NCI-H446 (cell line): ENCODE measurements around the gene NSDHL.
"Not testable (repeated sequence)": the region's sequence is repeated elsewhere in the genome, so short reads cannot be mapped to it uniquely, and the experiment has no call there.

Source experiments
- DNase-seq, 2 experiments: peaks; one replicate each; lab custom pipeline; 2025; lab: John Stamatoyannopoulos, UW

Gene NSDHL

DNA sequence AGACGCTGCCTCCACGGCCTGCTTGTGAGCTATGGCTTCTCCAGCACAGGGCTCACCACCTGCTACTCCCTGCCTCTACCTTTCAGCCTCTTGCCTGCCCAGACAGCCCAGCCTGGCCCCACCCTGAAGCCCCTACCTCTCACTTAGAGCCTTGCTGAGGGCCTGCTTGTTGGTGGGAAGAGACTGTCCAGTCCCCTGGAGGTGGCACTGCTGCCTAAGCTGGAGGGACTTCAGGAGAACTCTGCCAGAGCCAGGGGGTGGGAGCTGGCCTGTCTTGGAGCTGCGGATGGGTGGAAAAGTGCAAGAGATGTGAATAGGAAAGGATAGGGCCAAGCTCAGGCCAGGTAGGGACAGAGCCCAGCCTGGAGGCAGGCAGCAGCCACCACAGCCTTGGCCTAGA, 64.3 kb downstream of the NSDHL start:
- no peak for DNase-seq

DNA sequence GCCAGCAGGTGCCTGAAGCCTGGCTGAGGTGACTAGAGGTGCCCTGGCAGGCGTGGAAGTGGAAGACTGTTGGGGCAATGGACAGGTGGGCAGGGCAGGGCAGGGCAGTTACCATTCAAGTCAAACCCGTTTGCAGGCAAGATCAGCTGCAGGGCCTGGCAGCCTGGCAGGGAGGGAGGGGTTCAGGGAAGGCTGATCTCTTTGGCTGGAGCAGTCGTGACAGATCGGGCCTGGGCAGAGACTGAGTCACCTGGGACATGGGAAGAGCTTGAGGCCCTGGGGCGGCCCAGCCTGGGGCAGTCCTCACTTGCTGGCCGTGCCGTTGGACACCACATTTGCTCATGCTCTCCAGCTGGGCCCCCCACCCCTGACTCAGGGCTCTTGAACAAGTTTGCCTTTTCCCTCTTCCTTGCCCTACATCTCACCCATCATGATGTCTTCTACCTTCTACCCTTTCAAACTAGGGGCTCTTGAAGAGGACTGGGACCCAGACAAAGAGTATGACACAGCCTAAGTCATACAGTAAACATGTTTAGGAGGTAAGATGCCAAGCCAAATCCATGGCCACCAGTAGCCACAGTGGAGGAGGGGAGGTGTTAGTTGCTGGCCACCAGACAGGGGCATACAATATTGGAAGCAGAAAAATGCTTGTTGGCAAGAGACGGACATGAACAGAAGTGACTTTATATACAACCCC, 65.0 kb downstream of the NSDHL start:
- DNase-seq, result no peak

DNA sequence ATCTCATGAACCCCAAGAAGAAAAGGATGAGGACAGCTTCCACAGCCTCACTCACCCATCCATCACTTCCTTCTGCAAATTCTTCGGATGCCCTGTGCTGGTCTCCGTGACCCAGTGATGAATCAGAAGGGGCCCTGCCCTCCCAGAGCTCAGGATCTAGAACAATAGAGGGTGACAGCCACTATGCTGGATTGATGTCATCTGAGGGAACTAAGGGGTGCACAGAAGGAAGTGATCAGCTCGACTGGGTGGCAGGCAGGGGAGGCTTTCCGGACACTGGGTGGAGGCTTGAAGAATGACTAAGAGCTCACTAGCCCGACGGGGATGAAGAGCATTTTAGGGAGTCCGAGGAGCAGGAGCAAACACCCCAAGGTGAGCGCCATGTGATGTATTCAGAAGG, 65.6 kb downstream of the NSDHL start:
- DNase-seq, result no peak

DNA sequence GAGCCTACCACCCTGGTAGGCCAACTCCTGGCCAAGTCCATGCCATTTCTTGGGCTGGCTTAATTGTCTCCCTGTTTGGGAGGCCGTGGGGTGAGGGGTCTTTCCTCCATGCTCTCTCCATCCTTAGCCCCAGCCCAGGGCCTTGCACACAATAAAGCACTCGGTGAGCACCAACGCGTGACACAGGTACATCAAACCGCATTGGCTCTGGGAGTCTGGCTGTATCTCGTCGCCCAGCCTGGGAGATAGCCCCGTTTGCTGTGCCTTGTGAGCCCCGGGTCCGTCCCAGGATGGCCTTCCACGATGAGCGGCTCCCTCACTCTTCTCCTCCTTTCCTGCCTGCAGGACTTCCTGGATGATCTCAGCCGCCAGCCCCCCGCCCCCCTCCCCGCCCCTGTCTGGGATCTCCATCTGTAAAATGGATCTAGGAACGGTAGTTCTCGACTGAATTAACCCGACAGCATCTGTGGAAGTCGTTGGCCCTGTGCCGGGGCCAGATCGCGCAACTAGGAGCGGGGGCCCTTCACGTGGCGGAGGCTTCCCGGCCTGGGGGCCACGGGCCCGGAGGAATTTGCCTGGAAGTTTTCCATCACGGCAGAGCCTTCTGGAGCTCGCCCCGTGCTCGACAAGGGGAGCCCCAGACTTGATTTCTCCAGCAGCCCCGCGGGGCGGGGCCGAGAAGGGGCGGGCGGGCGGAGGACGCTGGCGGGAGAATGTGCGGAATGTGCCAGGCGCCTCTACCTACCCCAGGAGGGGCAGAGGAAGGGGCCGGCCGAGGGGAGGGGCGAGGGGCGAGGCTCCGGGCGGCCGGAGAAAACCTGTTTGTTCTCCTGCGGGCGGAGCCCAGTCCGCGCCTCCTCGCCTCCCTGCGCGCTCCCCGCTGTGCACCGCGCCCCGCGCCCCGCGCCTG, 66.6 kb downstream of the NSDHL start, which contains the start of gene ZNF185:
TSS of gene ZNF185 (plus strand) at position 846 of the 910 bp plus-strand sequence. CDS start 16,423 bp downstream, outside the sequence.
- no peak for DNase-seq

DNA sequence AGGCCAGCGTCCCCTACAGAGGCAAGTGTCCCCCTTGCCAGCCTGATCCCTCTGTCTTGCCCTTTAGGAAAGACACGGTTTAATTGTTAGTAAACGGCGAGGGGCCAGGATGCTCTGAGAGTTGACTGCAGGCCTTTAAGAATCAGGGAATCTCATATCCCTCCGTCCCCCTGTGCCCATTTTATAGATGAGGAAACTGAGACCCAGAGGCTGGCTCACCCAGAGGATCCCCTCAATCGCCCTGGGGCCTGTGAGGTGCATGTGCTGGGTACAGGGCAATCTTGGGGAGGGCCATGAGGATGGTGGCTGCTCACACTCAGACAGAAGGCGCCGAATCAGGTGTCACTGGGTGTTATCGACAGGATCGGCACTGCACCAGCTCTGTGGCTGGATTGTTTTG, 67.6 kb downstream of the NSDHL start:
- DNase-seq, result no peak

DNA sequence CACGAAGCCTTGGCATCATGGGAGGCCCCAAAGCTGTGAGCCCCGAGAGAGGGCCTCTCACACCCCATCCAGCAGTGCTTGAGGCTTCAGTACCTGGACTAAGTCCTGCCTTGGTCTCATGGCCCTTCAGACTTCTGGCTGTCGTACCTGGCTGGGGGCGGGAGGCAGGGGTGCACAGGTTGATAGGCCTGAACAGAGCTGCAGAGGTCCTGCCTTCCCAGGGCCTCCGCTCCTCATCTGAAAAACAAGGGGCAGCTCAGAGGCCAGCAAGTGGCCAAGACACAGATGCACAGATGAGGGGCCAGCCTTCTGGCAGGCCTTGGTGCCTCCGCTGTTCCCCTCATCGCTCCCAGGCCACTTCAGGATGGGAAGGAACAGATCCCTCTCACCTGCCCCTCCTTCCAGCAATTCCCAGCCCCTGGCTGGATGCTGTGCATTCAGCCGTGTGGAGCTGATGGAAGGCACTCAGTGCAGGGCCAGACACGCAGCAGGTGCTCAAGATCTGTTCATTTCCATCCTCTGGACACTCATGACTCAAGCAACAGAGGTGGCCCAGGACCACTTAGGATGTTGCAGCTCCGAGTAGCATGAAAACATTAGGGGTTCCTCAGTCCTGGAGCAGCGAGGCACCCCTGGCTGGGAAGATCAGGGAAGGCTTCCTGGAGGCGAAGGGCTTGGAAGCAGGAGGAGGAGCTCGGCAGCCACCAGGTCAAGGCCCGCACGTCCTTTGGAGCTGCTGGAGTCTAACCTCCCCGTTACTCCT, 68.4 kb downstream of the NSDHL start:
- DNase-seq, result no peak

DNA sequence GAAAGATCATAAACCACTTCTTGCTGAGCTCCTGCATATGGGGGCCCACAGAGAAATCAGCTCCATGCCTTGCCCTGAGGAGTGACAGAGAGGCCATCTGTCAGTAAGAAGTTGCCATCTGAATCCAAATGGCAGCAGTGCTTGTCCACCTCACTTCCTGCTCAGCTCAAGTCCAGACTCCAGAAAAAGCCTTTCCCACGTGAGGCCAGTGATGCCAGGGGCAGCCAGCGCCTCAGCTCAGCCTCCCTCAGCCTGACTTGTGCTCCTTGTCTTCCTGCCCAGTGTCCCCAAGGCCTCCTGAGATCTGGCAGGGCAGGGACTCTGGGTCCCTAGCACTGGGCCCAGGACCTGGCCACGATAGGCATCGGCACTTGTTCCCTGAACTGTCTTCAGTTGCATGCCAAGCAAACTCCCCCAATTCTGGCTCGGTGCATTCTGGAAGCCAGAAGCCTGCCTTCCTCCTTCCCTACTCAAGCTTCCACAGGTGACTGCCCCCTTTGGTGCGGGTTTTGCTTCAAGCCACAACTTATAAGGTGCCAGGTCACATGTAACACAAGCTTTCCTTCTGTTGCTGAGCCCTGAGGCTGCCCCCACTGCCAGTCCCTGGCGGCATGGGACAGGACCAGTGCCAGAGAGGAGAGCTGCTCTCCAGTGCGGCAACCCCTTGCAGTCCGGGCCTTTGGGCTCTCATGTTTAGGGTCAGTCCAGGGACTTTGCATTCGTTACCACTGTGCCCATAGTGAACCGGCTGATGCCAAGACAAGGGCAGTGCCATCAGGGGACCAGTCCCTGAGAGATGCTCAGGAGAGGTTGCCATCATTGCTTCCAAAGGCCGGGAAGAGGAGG, 69.2 kb downstream of the NSDHL start:
- DNase-seq, result no peak

DNA sequence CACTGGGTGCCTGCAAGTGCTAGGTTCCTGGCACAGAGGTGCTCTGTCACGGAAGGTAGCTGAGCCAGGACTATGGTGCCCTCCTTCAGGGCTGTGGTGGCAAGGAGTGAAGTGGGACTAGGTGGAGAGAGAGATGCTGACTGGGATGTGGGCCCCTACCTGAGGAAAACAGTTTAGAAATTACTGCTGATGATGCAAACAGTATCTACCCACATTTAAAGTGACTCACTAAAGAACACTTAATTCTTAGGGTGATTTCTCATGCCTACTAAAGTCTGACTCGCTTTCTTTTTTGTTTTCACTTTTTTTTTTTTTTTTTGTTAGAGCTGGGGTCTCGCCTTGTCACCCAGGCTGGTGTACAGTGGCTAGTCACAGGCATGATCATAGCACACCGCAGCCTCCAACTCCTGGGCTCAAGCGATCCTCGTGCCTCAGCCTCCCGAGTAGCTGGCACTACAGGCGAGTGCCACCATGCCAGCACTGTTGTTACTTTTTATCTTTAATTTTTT, 70.1 kb downstream of the NSDHL start:
- no peak for DNase-seq

DNA sequence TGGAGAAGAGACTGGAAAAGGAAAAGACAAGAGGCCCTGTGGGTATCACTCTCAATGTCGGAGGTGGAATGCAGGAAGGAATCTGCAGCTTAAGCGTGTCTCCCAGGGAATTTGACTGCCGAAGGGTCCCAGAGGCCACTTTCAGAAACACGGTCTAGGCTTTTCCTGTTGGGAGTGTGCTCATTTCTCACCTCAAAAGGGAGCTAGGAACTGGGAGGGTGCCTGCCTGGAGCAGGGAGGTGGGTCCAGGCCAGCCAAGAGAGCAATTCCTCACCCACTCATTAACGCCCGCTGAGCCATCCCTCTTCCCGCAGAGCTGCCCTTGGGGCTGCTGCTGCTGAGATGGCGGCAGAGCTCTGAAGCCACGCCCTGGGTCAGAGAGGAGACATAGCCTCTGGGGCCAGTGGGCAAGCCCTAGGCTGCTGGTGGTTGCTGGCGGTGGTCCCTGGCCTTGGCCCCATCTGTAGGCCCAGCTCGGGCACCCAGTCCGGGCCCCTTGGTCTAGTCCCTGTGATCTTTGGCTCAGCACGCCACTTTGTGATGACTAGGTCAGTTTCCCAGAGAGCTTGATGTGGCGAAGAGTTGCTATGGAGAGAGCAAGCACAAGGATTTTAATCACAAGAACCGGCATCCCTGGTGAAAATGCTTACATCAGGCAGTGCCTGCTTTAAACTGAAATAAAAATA, 71.1 kb downstream of the NSDHL start:
- DNase-seq, result no peak

DNA sequence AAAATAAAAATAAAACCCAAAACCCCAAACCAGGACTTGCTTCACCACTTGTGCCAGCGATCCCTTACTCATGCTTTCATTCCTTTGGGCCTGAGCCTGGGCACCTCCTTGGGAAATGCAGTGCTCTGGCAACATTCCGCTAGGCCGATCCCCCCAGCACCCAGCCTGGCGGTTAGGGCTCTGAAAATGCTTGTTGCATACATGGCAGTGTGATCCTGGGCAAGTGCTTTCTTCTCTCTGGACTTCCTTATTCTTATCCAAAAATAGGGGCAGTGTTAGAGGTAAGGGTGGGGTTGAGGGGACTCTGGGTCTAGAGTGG, 71.6 kb downstream of the NSDHL start:
- no peak for DNase-seq

DNA sequence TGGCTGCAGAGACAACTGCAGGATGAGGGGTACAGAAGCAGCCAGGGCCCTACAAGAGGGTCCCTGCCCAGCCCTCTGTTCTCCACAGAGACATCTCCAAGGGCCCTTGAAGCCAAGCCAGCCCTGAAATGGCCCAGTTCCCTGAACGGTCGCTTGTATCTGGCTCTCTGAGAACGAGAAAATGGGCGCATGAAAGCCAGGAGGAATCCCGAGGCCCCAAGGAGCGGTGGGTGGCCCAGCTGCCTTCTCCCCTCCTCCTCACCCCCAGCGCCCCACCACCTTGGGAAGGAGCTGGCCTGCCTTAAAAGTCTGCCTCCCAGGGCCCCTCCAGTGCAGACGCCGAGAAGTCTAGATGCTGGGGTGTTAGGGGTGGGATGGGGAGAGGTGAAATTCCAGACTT, 72.7 kb downstream of the NSDHL start:
- no peak for DNase-seq

DNA sequence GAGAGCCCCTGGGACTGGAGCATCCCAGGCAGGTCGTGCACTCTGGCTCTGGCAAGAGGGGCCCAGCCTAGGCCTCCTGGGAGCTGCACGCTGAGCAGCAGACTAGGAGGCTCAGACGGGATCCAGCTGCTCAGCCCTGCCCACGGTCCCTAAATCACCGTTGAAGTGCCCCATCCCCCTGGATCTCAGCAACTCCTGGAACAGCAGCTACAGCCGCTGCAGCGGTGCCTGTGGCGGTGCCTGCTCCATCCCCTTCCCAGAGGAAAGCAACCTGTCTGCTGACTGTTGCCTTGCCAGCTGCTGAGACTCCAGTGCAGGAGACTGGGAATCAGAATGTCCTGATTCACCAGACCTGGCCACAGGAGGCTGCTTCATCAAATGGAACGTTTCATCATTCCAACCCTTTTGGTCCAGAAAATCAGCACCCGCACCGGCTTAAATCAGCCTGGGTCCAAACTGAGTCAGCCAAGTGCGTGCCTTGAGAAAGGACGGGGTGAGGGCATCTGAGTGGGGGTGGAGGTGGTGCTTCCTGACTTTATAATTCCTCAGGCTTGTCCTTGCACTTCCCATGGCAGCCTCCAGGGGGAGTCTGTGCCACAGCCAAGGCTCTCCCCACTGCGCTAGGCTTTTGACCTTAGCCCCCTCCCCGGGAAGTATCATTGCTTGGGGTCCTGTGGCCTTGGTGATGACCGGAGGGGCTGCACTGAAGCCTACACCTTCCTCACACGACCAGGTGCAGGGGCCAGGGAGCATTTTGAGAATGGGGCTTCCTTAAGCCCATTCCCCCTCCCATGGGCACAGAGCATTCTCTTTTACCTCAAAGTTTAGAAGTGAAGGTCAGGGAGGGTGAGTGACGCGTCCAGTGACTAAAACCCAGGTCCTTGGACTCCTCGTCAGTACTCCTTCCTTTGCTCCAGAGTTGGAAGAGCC, 73.6 kb downstream of the NSDHL start:
- peak; percentile 12 to 39 for DNase-seq

DNA sequence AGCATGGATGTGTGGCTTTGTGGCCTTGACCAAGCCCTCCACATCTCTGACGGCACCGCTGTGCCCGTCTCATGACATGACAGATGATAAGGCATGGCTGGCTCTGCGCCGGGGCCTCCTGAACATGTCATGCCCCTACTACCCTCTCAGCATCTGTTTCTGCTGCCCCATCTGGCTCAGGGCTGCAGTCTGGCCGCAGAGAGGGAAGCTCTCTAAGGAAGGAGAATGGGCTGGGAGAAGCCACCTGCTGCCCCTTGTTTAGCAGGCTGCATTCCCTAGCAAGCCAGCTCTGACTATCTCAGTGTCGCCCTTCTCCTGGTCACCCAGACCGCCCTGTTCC, 74.2 kb downstream of the NSDHL start:
- peak in 1 of 2 experiments; percentile 2 for DNase-seq

DNA sequence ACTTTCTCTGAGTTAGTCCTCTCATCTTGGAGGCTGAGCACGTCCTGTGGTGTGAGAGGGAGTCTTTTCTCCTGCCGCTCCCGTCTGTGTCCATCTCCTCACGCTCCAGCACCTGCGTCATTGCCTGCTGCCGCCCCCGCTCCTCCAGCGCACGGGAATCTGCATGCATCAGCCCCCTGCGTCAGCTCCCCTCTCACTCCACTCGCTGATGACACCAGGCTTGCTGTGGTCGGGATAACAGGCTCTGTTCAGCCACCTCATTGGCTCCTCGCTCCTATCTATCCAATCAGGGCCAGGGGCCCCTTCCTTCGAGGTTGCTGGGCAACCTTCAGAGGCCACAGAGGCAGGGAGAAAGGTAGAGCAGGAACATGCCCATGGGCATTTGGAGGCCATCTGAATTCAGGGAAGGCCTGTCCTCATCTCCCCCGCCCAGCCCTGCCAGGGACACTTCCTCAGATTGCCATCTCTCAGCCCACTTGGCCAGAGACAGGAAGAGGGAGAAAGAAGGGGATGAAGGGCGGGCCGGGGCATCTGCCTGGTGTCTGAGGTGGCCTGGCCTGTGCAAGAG, 76.3 kb downstream of the NSDHL start:
- no peak for DNase-seq

DNA sequence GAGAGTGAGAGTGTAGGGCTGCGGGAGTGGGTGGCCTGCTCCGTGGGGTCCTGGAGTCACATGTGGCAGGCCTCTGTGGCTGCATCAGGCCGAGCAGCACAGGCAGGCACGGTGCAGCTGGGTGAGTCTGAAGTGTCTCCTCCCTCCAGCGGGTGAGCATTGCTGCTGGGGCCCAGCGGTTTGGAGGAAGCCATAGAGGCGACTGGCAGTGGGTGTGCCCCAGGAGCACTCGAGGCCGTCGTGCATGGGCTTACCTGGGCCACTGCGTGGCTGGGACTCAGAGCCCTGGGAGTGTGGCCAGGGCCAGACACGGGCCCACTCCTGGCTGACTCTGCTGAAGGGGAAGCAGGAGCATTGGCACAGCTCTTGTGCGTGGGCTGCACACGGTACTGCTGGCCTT, 77.6 kb downstream of the NSDHL start:
- DNase-seq, result no peak

DNA sequence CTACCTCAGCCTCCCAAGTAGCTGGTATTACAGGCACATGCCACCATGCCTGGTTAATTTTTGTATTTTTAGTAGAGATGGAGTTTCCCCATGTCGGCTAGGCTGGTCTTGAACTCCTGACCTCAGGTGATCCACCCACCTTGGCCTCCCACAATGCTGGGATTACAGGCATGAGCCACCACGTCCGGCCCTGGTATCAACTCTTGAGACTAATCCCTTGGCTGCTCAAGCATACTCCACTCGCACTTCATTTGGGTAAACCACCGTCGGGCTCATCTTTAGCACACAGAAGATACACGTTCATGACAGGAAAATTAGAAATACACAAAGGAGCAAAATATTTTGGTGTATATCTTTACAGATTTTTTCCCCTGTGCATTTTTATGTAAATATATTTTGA, 79.2 kb downstream of the NSDHL start:
- not testable (repeated sequence) for DNase-seq

DNA sequence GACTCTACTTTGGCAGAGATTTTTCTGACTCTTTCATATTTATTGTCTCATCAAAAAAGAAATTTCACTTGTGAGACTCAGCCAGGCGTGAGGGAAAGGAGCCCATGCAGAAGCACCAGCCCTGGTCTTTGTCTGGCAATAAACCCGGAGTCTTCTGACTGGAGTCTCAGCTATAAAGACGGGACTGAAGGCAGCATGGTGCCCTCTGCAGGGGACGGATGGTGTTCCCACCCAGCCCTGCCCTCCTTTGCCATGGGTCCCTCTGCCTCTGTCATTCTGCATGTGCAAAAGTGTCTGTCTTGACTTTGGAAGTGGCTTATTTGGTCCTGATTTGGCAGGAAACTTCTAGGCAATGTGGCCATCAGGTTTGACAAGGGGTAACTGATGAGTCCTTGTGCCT, 81.2 kb downstream of the NSDHL start:
- no peak for DNase-seq

DNA sequence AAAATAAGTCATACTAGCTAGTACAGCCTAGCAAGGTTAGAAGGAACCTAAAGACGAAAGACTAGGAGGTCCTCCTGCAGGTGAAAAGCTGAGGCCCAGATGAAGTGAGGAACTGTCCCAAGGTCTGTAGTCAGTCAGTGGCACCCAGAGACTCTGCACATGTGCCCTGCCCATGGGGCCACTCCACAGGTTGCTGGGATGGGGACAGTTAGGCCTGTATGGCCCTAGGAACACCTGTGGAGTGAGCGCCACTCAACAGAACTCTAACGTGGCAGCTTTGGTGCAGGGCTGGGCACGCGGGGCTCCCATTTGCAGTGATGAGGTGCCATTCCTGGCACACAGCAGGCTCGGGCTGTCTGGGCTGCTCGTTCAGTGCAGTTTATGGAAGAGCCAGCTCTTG, 81.8 kb downstream of the NSDHL start:
- DNase-seq, result no peak

DNA sequence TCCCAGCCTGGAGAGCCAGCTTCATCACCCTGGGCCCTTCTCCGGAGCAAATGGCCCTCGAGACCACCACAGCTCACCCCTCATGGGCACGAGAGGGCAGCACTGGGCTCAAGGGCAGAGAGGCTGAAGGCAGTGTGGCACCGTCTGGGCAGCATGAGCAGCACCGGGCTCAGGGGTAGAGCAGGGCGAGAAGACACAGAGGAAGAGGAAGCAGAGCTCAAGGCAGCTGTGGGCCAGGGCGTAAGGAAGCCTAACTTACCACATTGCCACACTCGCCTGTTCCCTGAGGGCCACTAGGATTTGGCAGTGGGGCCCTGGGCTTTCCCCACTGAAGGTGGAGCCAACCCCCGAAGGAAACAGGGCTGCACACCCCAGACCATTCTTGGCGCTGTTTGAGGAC, 82.5 kb downstream of the NSDHL start:
- no peak for DNase-seq

DNA sequence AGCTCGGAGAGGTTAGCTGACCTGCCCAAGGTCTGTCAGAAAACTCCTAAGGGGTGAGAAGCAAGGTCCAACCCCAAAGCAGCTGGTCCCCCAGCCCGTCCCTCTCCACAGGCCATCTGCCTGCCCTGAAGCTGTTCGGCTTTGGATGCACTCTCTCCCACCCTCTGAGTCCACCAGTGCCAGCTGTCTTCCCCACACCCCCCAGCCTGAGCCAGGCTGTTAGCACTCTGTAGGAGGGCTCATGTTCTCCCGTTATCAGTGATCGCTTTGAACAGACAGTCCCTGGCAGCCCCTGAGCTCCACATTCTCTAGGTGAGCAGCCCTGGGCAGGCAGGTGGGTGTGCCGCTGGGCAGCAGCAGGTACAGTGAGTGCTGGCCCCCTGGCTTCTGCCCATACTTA, 83.0 kb downstream of the NSDHL start:
- DNase-seq, result peak in 1 of 2 experiments; percentile 31
